ENCODE results near the gene CFAP20DC. TPM values are rescaled to one million over a fixed set of nuclear protein-coding genes. Genes with fewer than 3 reads are reported as not detected.
"Not testable (repeated sequence)": the region's sequence is repeated elsewhere in the genome, so short reads cannot be mapped to it uniquely, and the experiment has no call there.

CFAP20DC gene
- total RNA-seq, 5 donors from 2014 or later (not counting 1 experiment from before 2014, with no cell fraction given), result 0.26 to 0.51 (median 0.28) TPM; not detected in 2

GRCh38 chr3:58720526-58720925, 329.3 kb downstream of the CFAP20DC start:
- no peaks in the 10 kb centered on the region for H3K27me3 ChIP-seq (replicated peaks in 1 of 2; ENCODE audit: control insufficient read depth in 2 of 2, extremely low read depth in 1 of 2, insufficient read depth in 2 of 2, low read length in 1 of 2)
- H3K27ac ChIP-seq (ENCODE audit: low read length), result no peak overlapping the region
- H3K4me3 ChIP-seq (ENCODE audit: control insufficient read depth in 1 of 2, extremely low read depth in 1 of 2, low read length in 1 of 2), result no peak overlapping the region
- no peaks in the 10 kb centered on the region for H3K4me1 ChIP-seq (ENCODE audit: control insufficient read depth in 1 of 2, extremely low read depth in 1 of 2, insufficient read depth in 2 of 2, low read length in 2 of 2)
- H3K4me3 Mint-ChIP-seq, result no peak overlapping the region
- no peaks in the 10 kb centered on the region for H3K9me3 Mint-ChIP-seq
- ATAC-seq (replicated peaks in 1 of 4) (no peak), DNase-seq (no peak)
- CTCF ChIA-PET, result no interaction called here
- WGBS (ENCODE audit: insufficient coverage), result 80% methylated on average over 1 of the region's 3 CpGs
- no peaks in the 10 kb centered on the region for H3K36me3 Mint-ChIP-seq
- H3K36me3 ChIP-seq (ENCODE audit: control insufficient read depth in 2 of 2, extremely low read depth in 1 of 2, insufficient read depth in 1 of 2, low read length in 1 of 2), result no peaks in the 10 kb centered on the region
- no peaks in the 10 kb centered on the region for H3K9me3 ChIP-seq
- POLR2A ChIA-PET, result no interaction called here
- no peak overlapping the region for H3K27ac Mint-ChIP-seq
- H3K4me1 Mint-ChIP-seq, result no peaks in the 10 kb centered on the region
- H3K27me3 Mint-ChIP-seq, result peaks cover 0 to 8% of the 10 kb centered on the region in 2 donors

GRCh38 chr3:58719684-58720083, 330.1 kb downstream of the CFAP20DC start:
- H3K36me3 Mint-ChIP-seq, result no peaks in the 10 kb centered on the region
- Histone ChIP-seq H3K27me3 (replicated peaks in 1 of 2; ENCODE audit: control insufficient read depth in 2 of 2, extremely low read depth in 1 of 2, insufficient read depth in 2 of 2, low read length in 1 of 2) (no peaks in the 10 kb centered on the region), H3K4me3 (ENCODE audit: control insufficient read depth in 1 of 2, extremely low read depth in 1 of 2, low read length in 1 of 2) (no peak overlapping the region), H3K9me3 (no peaks in the 10 kb centered on the region), H3K4me1 (ENCODE audit: control insufficient read depth in 1 of 2, extremely low read depth in 1 of 2, insufficient read depth in 2 of 2, low read length in 2 of 2) (no peaks in the 10 kb centered on the region), H3K27ac (ENCODE audit: low read length) (no peak overlapping the region), H3K36me3 (ENCODE audit: control insufficient read depth in 2 of 2, extremely low read depth in 1 of 2, insufficient read depth in 1 of 2, low read length in 1 of 2) (no peaks in the 10 kb centered on the region)
- ATAC-seq (replicated peaks in 1 of 4) (no peak), DNase-seq (no peak)
- no peak overlapping the region for H3K4me3 Mint-ChIP-seq
- WGBS (ENCODE audit: insufficient coverage), result 64% methylated on average over 2 of the region's 2 CpGs
- no peaks in the 10 kb centered on the region for H3K4me1 Mint-ChIP-seq
- POLR2A ChIA-PET, result no interaction called here
- no peak overlapping the region for H3K27ac Mint-ChIP-seq
- peaks cover 0 to 8% of the 10 kb centered on the region in 2 donors for H3K27me3 Mint-ChIP-seq
- no peaks in the 10 kb centered on the region for H3K9me3 Mint-ChIP-seq
- CTCF ChIA-PET, result no interaction called here

- DNase-seq (no peak), ATAC-seq (replicated peaks in 1 of 4) (no peak)
- WGBS (ENCODE audit: insufficient coverage), result no CpG with 5 or more reads among the region's 3 CpGs
- no peaks in the 10 kb centered on the region for H3K4me1 Mint-ChIP-seq
- Histone ChIP-seq H3K27ac (ENCODE audit: low read length) (no peak overlapping the region), H3K4me3 (ENCODE audit: control insufficient read depth in 1 of 2, extremely low read depth in 1 of 2, low read length in 1 of 2) (no peak overlapping the region), H3K9me3 (no peaks in the 10 kb centered on the region), H3K36me3 (ENCODE audit: control insufficient read depth in 2 of 2, extremely low read depth in 1 of 2, insufficient read depth in 1 of 2, low read length in 1 of 2) (no peaks in the 10 kb centered on the region), H3K27me3 (replicated peaks in 1 of 2; ENCODE audit: control insufficient read depth in 2 of 2, extremely low read depth in 1 of 2, insufficient read depth in 2 of 2, low read length in 1 of 2) (peaks cover 0 to 5% of the 10 kb centered on the region in 2 experiments), H3K4me1 (ENCODE audit: control insufficient read depth in 1 of 2, extremely low read depth in 1 of 2, insufficient read depth in 2 of 2, low read length in 2 of 2) (no peaks in the 10 kb centered on the region)
- H3K27me3 Mint-ChIP-seq, result no peaks in the 10 kb centered on the region
- no peaks in the 10 kb centered on the region for H3K36me3 Mint-ChIP-seq
- no peak overlapping the region for H3K27ac Mint-ChIP-seq
- H3K4me3 Mint-ChIP-seq, result no peak overlapping the region
- H3K9me3 Mint-ChIP-seq, result no peaks in the 10 kb centered on the region
- CTCF ChIA-PET, result no interaction called here
- POLR2A ChIA-PET, result no interaction called here
These were observed 336.0 kb downstream of the CFAP20DC start for GRCh38 chr3:58713715-58714401.

- CTCF ChIA-PET, result no interaction called here
- WGBS (ENCODE audit: insufficient coverage), result 80% methylated on average over 1 of the region's 8 CpGs
- ATAC-seq (replicated peaks in 1 of 4), result no peak
- Histone ChIP-seq H3K9me3 (no peaks in the 10 kb centered on the region), H3K27ac (ENCODE audit: low read length) (no peak overlapping the region), H3K36me3 (ENCODE audit: control insufficient read depth in 2 of 2, extremely low read depth in 1 of 2, insufficient read depth in 1 of 2, low read length in 1 of 2) (no peaks in the 10 kb centered on the region), H3K4me3 (ENCODE audit: control insufficient read depth in 1 of 2, extremely low read depth in 1 of 2, low read length in 1 of 2) (no peak overlapping the region), H3K27me3 (replicated peaks in 1 of 2; ENCODE audit: control insufficient read depth in 2 of 2, extremely low read depth in 1 of 2, insufficient read depth in 2 of 2, low read length in 1 of 2) (peaks cover 0 to 5% of the 10 kb centered on the region in 2 experiments), H3K4me1 (ENCODE audit: control insufficient read depth in 1 of 2, extremely low read depth in 1 of 2, insufficient read depth in 2 of 2, low read length in 2 of 2) (no peaks in the 10 kb centered on the region)
- POLR2A ChIA-PET, result no interaction called here
- Mint-ChIP-seq H3K27ac (no peak overlapping the region), H3K9me3 (no peaks in the 10 kb centered on the region), H3K4me1 (no peaks in the 10 kb centered on the region), H3K27me3 (peaks cover 0 to 3% of the 10 kb centered on the region in 2 donors), H3K4me3 (no peak overlapping the region), H3K36me3 (no peaks in the 10 kb centered on the region)
- DNase-seq, result no peak
These were observed 338.0 kb downstream of the CFAP20DC start for GRCh38 chr3:58711871-58712270.

- H3K27me3 Mint-ChIP-seq; CTCF ChIA-PET; H3K4me1 Mint-ChIP-seq; H3K27ac ChIP-seq (ENCODE audit: low read length); H3K9me3 ChIP-seq; H3K4me3 Mint-ChIP-seq; POLR2A ChIA-PET; H3K9me3 Mint-ChIP-seq; DNase-seq; H3K4me3 ChIP-seq (ENCODE audit: control insufficient read depth in 1 of 2, extremely low read depth in 1 of 2, low read length in 1 of 2); H3K36me3 ChIP-seq (ENCODE audit: control insufficient read depth in 2 of 2, extremely low read depth in 1 of 2, insufficient read depth in 1 of 2, low read length in 1 of 2); H3K4me1 ChIP-seq (ENCODE audit: control insufficient read depth in 1 of 2, extremely low read depth in 1 of 2, insufficient read depth in 2 of 2, low read length in 2 of 2); ATAC-seq (replicated peaks in 1 of 4); H3K36me3 Mint-ChIP-seq; H3K27me3 ChIP-seq (replicated peaks in 1 of 2; ENCODE audit: control insufficient read depth in 2 of 2, extremely low read depth in 1 of 2, insufficient read depth in 2 of 2, low read length in 1 of 2); H3K27ac Mint-ChIP-seq: not testable (repeated sequence)
- WGBS (ENCODE audit: insufficient coverage), result 53% methylated on average over 2 of the region's 3 CpGs
These were observed 340.8 kb downstream of the CFAP20DC start for GRCh38 chr3:58708983-58709382.

GRCh38 chr3:58708116-58708791, 341.6 kb downstream of the CFAP20DC start:
- DNase-seq, result no peak
- Mint-ChIP-seq H3K9me3 (no peaks in the 10 kb centered on the region), H3K4me1 (no peaks in the 10 kb centered on the region), H3K4me3 (no peak overlapping the region), H3K27ac (no peak overlapping the region), H3K27me3 (peaks cover 0 to 3% of the 10 kb centered on the region in 2 donors), H3K36me3 (no peaks in the 10 kb centered on the region)
- H3K4me1 ChIP-seq (ENCODE audit: control insufficient read depth in 1 of 2, extremely low read depth in 1 of 2, insufficient read depth in 2 of 2, low read length in 2 of 2), result no peaks in the 10 kb centered on the region
- no peaks in the 10 kb centered on the region for H3K36me3 ChIP-seq (ENCODE audit: control insufficient read depth in 2 of 2, extremely low read depth in 1 of 2, insufficient read depth in 1 of 2, low read length in 1 of 2)
- no peak overlapping the region for H3K4me3 ChIP-seq (ENCODE audit: control insufficient read depth in 1 of 2, extremely low read depth in 1 of 2, low read length in 1 of 2)
- ATAC-seq (replicated peaks in 1 of 4), result no peak
- WGBS (ENCODE audit: insufficient coverage), result 100% methylated on average over 1 of the region's 3 CpGs
- CTCF ChIA-PET, result no interaction called here
- POLR2A ChIA-PET, result no interaction called here
- no peaks in the 10 kb centered on the region for H3K9me3 ChIP-seq
- H3K27me3 ChIP-seq (replicated peaks in 1 of 2; ENCODE audit: control insufficient read depth in 2 of 2, extremely low read depth in 1 of 2, insufficient read depth in 2 of 2, low read length in 1 of 2), result peaks cover 0 to 5% of the 10 kb centered on the region in 2 experiments
- H3K27ac ChIP-seq (ENCODE audit: low read length), result no peak overlapping the region
